ENCODE results near the gene ATP13A2.

GRCh38 chr1:16992675-16993074 is 19.1 kb downstream of the ATP13A2 start:
- no peak for TF ChIP-seq POLR2A (IDR thresholded peaks at IDR 0.05)
- TF ChIP-seq CTCF (IDR thresholded peaks at IDR 0.05 in 4 of 5, conservative IDR thresholded peaks at IDR 0.05 in 1 of 5), result no peak
